ENCODE measurements around the gene LENG8. TPM values are rescaled to one million over a fixed set of nuclear protein-coding genes. Genes with fewer than 3 reads are reported as not detected.
"Not testable (repeated sequence)": the region's sequence is repeated elsewhere in the genome, so short reads cannot be mapped to it uniquely, and the experiment has no call there.

Gene LENG8
- total RNA-seq, 3 donors from 2014 or later: 157 to 214 (median 199) TPM

- ATAC-seq (no peak), DNase-seq (no peak)
- Histone ChIP-seq H3K4me3 (no peak overlapping the region), H3K36me3 (ENCODE audit: low read depth) (no peaks in the 10 kb centered on the region), H3K9me3 (no peaks in the 10 kb centered on the region), H3K4me1 (ENCODE audit: low read depth) (no peaks in the 10 kb centered on the region)
- TF ChIP-seq CTCF (IDR thresholded peaks at IDR 0.05): no peak
- intact Hi-C loops (cut with DNase I, micrococcal nuclease): no loop called here
Measured at GRCh38 chr19:54489766-54490165, 40.8 kb downstream of the LENG8 start.

- Histone ChIP-seq H3K4me1 (ENCODE audit: low read depth) (no peaks in the 10 kb centered on the region), H3K36me3 (ENCODE audit: low read depth) (no peaks in the 10 kb centered on the region), H3K9me3 (no peaks in the 10 kb centered on the region), H3K4me3 (no peak overlapping the region)
- ATAC-seq: no peak
- DNase-seq: no peak
- intact Hi-C loops (cut with DNase I, micrococcal nuclease): no loop called here
- TF ChIP-seq CTCF (IDR thresholded peaks at IDR 0.05): no peak
Measured at GRCh38 chr19:54492568-54492967, 43.6 kb downstream of the LENG8 start.

- ATAC-seq; H3K4me1 ChIP-seq (ENCODE audit: low read depth); H3K9me3 ChIP-seq; H3K4me3 ChIP-seq; H3K36me3 ChIP-seq (ENCODE audit: low read depth); intact Hi-C loops (cut with DNase I, micrococcal nuclease); DNase-seq: not testable (repeated sequence)
Measured at GRCh38 chr19:54493056-54493455, 44.1 kb downstream of the LENG8 start.

- Histone ChIP-seq H3K4me1 (ENCODE audit: low read depth) (no peaks in the 10 kb centered on the region), H3K36me3 (ENCODE audit: low read depth) (no peaks in the 10 kb centered on the region), H3K9me3 (no peaks in the 10 kb centered on the region), H3K4me3 (no peak overlapping the region)
- DNase-seq: no peak
- intact Hi-C loops (cut with DNase I, micrococcal nuclease): no loop called here
- ATAC-seq: no peak
- no peak for TF ChIP-seq CTCF (IDR thresholded peaks at IDR 0.05)
Measured at GRCh38 chr19:54493967-54494585, 45.1 kb downstream of the LENG8 start.

GRCh38 chr19:54495284-54495683 is 46.3 kb downstream of the LENG8 start:
- ATAC-seq; H3K36me3 ChIP-seq (ENCODE audit: low read depth); DNase-seq; H3K4me3 ChIP-seq; H3K9me3 ChIP-seq; intact Hi-C loops (cut with DNase I, micrococcal nuclease); H3K4me1 ChIP-seq (ENCODE audit: low read depth): not testable (repeated sequence)

- H3K9me3 ChIP-seq; H3K4me1 ChIP-seq (ENCODE audit: low read depth); DNase-seq; H3K4me3 ChIP-seq; intact Hi-C loops (cut with DNase I, micrococcal nuclease); H3K36me3 ChIP-seq (ENCODE audit: low read depth): not testable (repeated sequence)
- peak; percentile 40 for ATAC-seq
Measured at GRCh38 chr19:54497747-54498450, 48.9 kb downstream of the LENG8 start.

- DNase-seq; H3K36me3 ChIP-seq (ENCODE audit: low read depth); intact Hi-C loops (cut with DNase I, micrococcal nuclease); H3K4me1 ChIP-seq (ENCODE audit: low read depth); H3K9me3 ChIP-seq; H3K4me3 ChIP-seq; ATAC-seq: not testable (repeated sequence)
Measured at GRCh38 chr19:54498451-54498772, 49.4 kb downstream of the LENG8 start.
